Kidney epithelial cell (primary cell): ENCODE measurements around the gene IFITM5. TPM values are rescaled to one million over a fixed set of nuclear protein-coding genes. Genes with fewer than 3 reads are reported as not detected.
"Not testable (repeated sequence)": the region's sequence is repeated elsewhere in the genome, so short reads cannot be mapped to it uniquely, and the experiment has no call there.

Experiments used
- DNase-seq: peaks from one replicate; pipeline ENCODE4 v3.0.0-alpha.2; 2010; ENCODE audit warnings: low read depth
- H3K27me3 ChIP-seq: 2 replicates; pipeline ENCODE4 v1.6.0; 2011; ENCODE audit warnings: low read length; ENCODE audit not compliant: control insufficient read depth, insufficient read depth
- H3K36me3 ChIP-seq: 2 replicates; pipeline ENCODE4 v1.5.1; 2011; ENCODE audit warnings: low read length; ENCODE audit not compliant: control insufficient read depth, insufficient read depth
- H3K4me3 ChIP-seq: 2 replicates; pipeline ENCODE4 v1.5.1; 2011; ENCODE audit warnings: low read depth, mild to moderate bottlenecking, control low read depth, low read length
- CTCF ChIP-seq: IDR thresholded peaks from 2 replicates; pipeline ENCODE4 v1.5.1; 2011; ENCODE audit warnings: mild to moderate bottlenecking, moderate library complexity, low read length, control low read depth, inconsistent platforms; ENCODE audit not compliant: insufficient read depth, poor library complexity, severe bottlenecking
- total RNA-seq: library from RNA; depleted of rRNA; stranded (reverse); fragments of >200 nt; gene quantifications from 2 replicates; pipeline ENCODE4 v1.2.3, GENCODE V29; 2015

IFITM5 gene
- total RNA-seq, 1 donor from 2014 or later: not detected

- H3K36me3 ChIP-seq: no peaks in the 10 kb centered on the region
- H3K27me3 ChIP-seq: no peaks in the 10 kb centered on the region
- no peak for TF ChIP-seq CTCF
- DNase-seq: no peak
- no peak overlapping the region for H3K4me3 ChIP-seq
These were observed 33.5 kb upstream of the IFITM5 start for GRCh38 chr11:332651-333480.

- no peak for TF ChIP-seq CTCF
These were observed 32.2 kb upstream of the IFITM5 start for GRCh38 chr11:331358-332060.

GRCh38 chr11:330694-331357 is 31.5 kb upstream of the IFITM5 start:
- DNase-seq: no peak
- H3K36me3 ChIP-seq: no peaks in the 10 kb centered on the region
- TF ChIP-seq CTCF: no peak
- no peak overlapping the region for H3K4me3 ChIP-seq
- no peaks in the 10 kb centered on the region for H3K27me3 ChIP-seq

More at GRCh38 chr11:331358-332060, 32.2 kb upstream of the IFITM5 start:
- Histone ChIP-seq H3K4me3 (no peak overlapping the region), H3K36me3 (no peaks in the 10 kb centered on the region), H3K27me3 (no peaks in the 10 kb centered on the region)
- DNase-seq: no peak

- no peak for TF ChIP-seq CTCF
These were observed 31.0 kb upstream of the IFITM5 start for GRCh38 chr11:330307-330693.

GRCh38 chr11:329886-330253 is 30.5 kb upstream of the IFITM5 start:
- no peak for TF ChIP-seq CTCF
- no peak for DNase-seq
- Histone ChIP-seq H3K36me3 (no peaks in the 10 kb centered on the region), H3K27me3 (no peaks in the 10 kb centered on the region), H3K4me3 (no peak overlapping the region)

More at GRCh38 chr11:330307-330693, 31.0 kb upstream of the IFITM5 start:
- Histone ChIP-seq H3K27me3 (no peaks in the 10 kb centered on the region), H3K4me3 (no peak overlapping the region), H3K36me3 (no peaks in the 10 kb centered on the region)
- no peak for DNase-seq

- H3K36me3 ChIP-seq, DNase-seq, H3K4me3 ChIP-seq, H3K27me3 ChIP-seq: not testable (repeated sequence)
These were observed 29.3 kb upstream of the IFITM5 start for GRCh38 chr11:328516-329100.
